Trophoblast cell (in vitro differentiated cells and primary cell): Measurements from ENCODE around the gene BRAF. TPM values are rescaled to one million over a fixed set of nuclear protein-coding genes. Genes with fewer than 3 reads are reported as not detected.
A peak's percentile ranks its signal among the peaks of the same experiment; 100 is the strongest.

Experiments
- DNase-seq, 2 donors: peaks; one replicate each; pipeline ENCODE4 v3.0.0-alpha.2; 2016
- H2AFZ ChIP-seq: 2 replicates; pipeline ENCODE4 v1.6.1; 2013; ENCODE audit warnings: low read length, moderate library complexity, mild to moderate bottlenecking; ENCODE audit not compliant: insufficient read depth, poor library complexity
- H2AK5ac ChIP-seq: 2 replicates; pipeline ENCODE4 v1.6.1; 2013; ENCODE audit warnings: mild to moderate bottlenecking, low read length
- H2BK120ac ChIP-seq: 2 replicates; pipeline ENCODE4 v1.6.1; 2013; ENCODE audit warnings: low read length, mild to moderate bottlenecking, moderate library complexity; ENCODE audit not compliant: insufficient read depth, poor library complexity
- H2BK12ac ChIP-seq: 2 replicates; pipeline ENCODE4 v1.6.1; 2013; ENCODE audit warnings: mild to moderate bottlenecking, low read length, moderate library complexity
- H2BK5ac ChIP-seq: 2 replicates; pipeline ENCODE4 v1.6.1; 2013; ENCODE audit warnings: low read length, low read depth, moderate library complexity, mild to moderate bottlenecking; ENCODE audit not compliant: poor library complexity
- H3K14ac ChIP-seq: 2 replicates; pipeline ENCODE4 v1.6.1; 2013; ENCODE audit warnings: mild to moderate bottlenecking, low read length
- H3K18ac ChIP-seq: 2 replicates; pipeline ENCODE4 v1.6.1; 2013; ENCODE audit warnings: mild to moderate bottlenecking, low read length
- H3K23ac ChIP-seq: 2 replicates; pipeline ENCODE4 v1.6.1; 2013; ENCODE audit warnings: low read length
- H3K27ac ChIP-seq: 2 replicates; pipeline ENCODE4 v1.5.1; 2013; ENCODE audit warnings: low read depth, mild to moderate bottlenecking, inconsistent platforms, low read length, moderate library complexity
- H3K27me3 ChIP-seq: 2 replicates; pipeline ENCODE4 v1.6.1; 2013; ENCODE audit warnings: inconsistent platforms, mild to moderate bottlenecking, low read length, moderate library complexity; ENCODE audit not compliant: insufficient read depth
- H3K36me3 ChIP-seq, 2 experiments: 1 replicate in 1 of 2; 2 replicates in 1 of 2; pipeline ENCODE4 v1.6.1; 2013; ENCODE audit warnings: low read length in 2 of 2, mild to moderate bottlenecking in 2 of 2, moderate library complexity in 1 of 2; ENCODE audit not compliant: insufficient read depth in 2 of 2, control insufficient read depth in 1 of 2
- H3K4ac ChIP-seq: 2 replicates; pipeline ENCODE4 v1.6.1; 2013; ENCODE audit warnings: low read depth, mild to moderate bottlenecking, low read length, moderate library complexity
- H3K4me1 ChIP-seq, 2 experiments: 1 replicate in 1 of 2; 2 replicates in 1 of 2; pipeline ENCODE4 v1.6.1; 2013; ENCODE audit warnings: low read length in 2 of 2, mild to moderate bottlenecking in 2 of 2, moderate library complexity in 1 of 2; ENCODE audit not compliant: insufficient read depth in 2 of 2, control insufficient read depth in 1 of 2
- H3K4me2 ChIP-seq: 2 replicates; pipeline ENCODE4 v1.6.1; 2013; ENCODE audit warnings: inconsistent platforms, mild to moderate bottlenecking, low read length, moderate library complexity
- H3K4me3 ChIP-seq: 2 replicates; pipeline ENCODE4 v1.5.1; 2013; ENCODE audit warnings: mild to moderate bottlenecking, low read depth, low read length, inconsistent platforms
- H3K79me1 ChIP-seq: one replicate; pipeline ENCODE4 v1.6.1; 2013; ENCODE audit warnings: low read length
- H3K79me2 ChIP-seq: 2 replicates; pipeline ENCODE4 v1.6.1; 2013; ENCODE audit warnings: low read length, mild to moderate bottlenecking; ENCODE audit not compliant: control insufficient read depth, insufficient read depth, poor library complexity
- H3K9ac ChIP-seq: 2 replicates; pipeline ENCODE4 v1.6.1; 2013; ENCODE audit warnings: mild to moderate bottlenecking, low read length
- H3K9me3 ChIP-seq: 2 replicates; pipeline ENCODE4 v1.6.1; 2013; ENCODE audit warnings: low read depth, mild to moderate bottlenecking, control low read depth, inconsistent platforms, low read length; ENCODE audit not compliant: insufficient read depth
- H4K12ac ChIP-seq: 2 replicates; pipeline ENCODE4 v1.6.1; 2013; ENCODE audit warnings: low read depth, mild to moderate bottlenecking, low read length, moderate library complexity
- H4K8ac ChIP-seq: 2 replicates; pipeline ENCODE4 v1.6.1; 2013; ENCODE audit warnings: low read depth, mild to moderate bottlenecking, low read length, moderate library complexity
- H4K91ac ChIP-seq: one replicate; pipeline ENCODE4 v1.6.1; 2013; ENCODE audit warnings: low read depth, mild to moderate bottlenecking, low read length, moderate library complexity
- WGBS: extraction: QIAGEN DNeasy Blood & Tissue Kit; methylation state at CpG from one replicate; pipeline ENCODE4 v1.1.7; 2013; ENCODE audit warnings: missing lambda C conversion rate; ENCODE audit not compliant: insufficient read length, insufficient coverage; ENCODE audit errors: extremely low coverage; 5-methylcytosine and 5-hydroxymethylcytosine counted together
- polyA plus RNA-seq: library from polyadenylated mRNA; stranded (reverse); fragments of 200-250 nt; gene quantifications from 2 replicates; pipeline ENCODE4 v1.2.3, GENCODE V29; 2013

BRAF gene
- polyA plus RNA-seq = 21.6 and 21.9 TPM in 2 replicates

DNA sequence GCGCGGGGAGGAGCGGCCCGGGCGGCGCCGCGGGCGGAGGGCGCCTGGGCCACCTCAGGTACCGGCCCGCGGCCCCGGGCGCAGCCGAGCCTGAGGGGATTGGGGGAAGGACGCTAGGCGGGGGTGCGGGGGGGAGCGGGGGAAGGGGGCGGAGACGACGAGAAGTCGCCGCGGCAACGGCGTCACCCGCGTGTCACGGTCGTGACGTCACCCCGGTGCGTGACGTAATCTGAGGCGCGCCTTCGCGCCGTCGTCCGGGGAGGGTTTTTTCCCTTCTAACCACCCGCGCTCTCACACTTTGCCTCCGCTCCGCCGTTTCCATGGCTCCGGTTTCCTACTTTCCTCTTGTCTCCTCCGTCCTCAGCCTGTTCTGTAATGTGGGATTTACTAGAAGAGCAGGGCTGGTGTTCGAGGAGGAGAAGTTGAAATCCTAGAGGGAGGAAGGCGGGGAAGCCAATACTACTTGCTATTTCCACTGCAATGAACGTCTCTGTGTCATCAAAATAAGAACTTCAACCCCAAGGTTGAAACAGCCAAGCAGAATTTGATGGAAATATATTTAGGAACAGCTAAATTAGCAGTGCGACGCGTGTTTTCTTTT, at the start of gene BRAF:
Gene BRAF (minus strand): TSS at position 109 of the 601 bp plus-strand sequence. CDS start 226 bp downstream, outside the sequence.
- Histone ChIP-seq H3K9ac (peak within 1 kb of the TSS; percentile 95), H3K23ac (no peak within 1 kb of the TSS), H3K14ac (peak within 1 kb of the TSS; percentile 99), H4K12ac (peak within 1 kb of the TSS; percentile 92), H2BK12ac (peak within 1 kb of the TSS; percentile 67), H3K4ac (peak within 1 kb of the TSS; percentile 90), H4K91ac (peak within 1 kb of the TSS; percentile 94), H2AK5ac (peak within 1 kb of the TSS; percentile 93), H3K18ac (peak within 1 kb of the TSS; percentile 98), H3K4me2 (peak within 1 kb of the TSS; percentile 97), H3K79me2 (peaks cover 5% of the 10 kb centered on the region), H3K36me3 (no peaks in the 10 kb centered on the region), H3K4me1 (peaks cover 2 to 8% of the 10 kb centered on the region in 2 experiments), H3K27ac (peak within 1 kb of the TSS; percentile 90), H3K9me3 (no peaks in the 10 kb centered on the region), H2BK5ac (peak within 1 kb of the TSS; percentile 93), H2BK120ac (peak within 1 kb of the TSS; percentile 89), H3K27me3 (no peaks in the 10 kb centered on the region), H3K4me3 (peak within 1 kb of the TSS; percentile 81), H3K79me1 (peaks cover 8% of the 10 kb centered on the region), H2AFZ (peak within 1 kb of the TSS; percentile 100), H4K8ac (peak within 1 kb of the TSS; percentile 99)
- WGBS = no CpG with 5 or more reads among the region's 56 CpGs
- peak; percentile 90 to 99 for DNase-seq

GRCh38 chr7:140972876-140973829, 48.4 kb upstream of the BRAF start:
- Histone ChIP-seq H3K27me3 (no peaks in the 10 kb centered on the region), H3K79me2 (no peaks in the 10 kb centered on the region), H4K12ac (no peak overlapping the region), H3K9ac (no peak overlapping the region), H3K23ac (no peak overlapping the region), H4K91ac (no peak overlapping the region), H3K4me3 (no peak overlapping the region), H3K18ac (no peak overlapping the region), H2BK120ac (peak overlapping the region; percentile 80), H2AFZ (no peak overlapping the region), H2BK5ac (peak overlapping the region; percentile 63), H3K79me1 (no peaks in the 10 kb centered on the region), H3K4me2 (no peak overlapping the region), H3K9me3 (no peaks in the 10 kb centered on the region), H2BK12ac (no peak overlapping the region), H2AK5ac (no peak overlapping the region), H4K8ac (peak overlapping the region; percentile 54), H3K4me1 (peaks cover 2 to 3% of the 10 kb centered on the region in 2 experiments), H3K36me3 (no peaks in the 10 kb centered on the region), H3K14ac (no peak overlapping the region), H3K27ac (peak overlapping the region; percentile 12), H3K4ac (no peak overlapping the region)
- no CpG with 5 or more reads among the region's 9 CpGs for WGBS
- no peak for DNase-seq

- H3K4ac ChIP-seq = no peak overlapping the region
- H3K18ac ChIP-seq = no peak overlapping the region
- peak overlapping the region; percentile 24 for H4K91ac ChIP-seq
- H2BK5ac ChIP-seq = no peak overlapping the region
- no peak overlapping the region for H3K4me3 ChIP-seq
- no CpG with 5 or more reads among the region's 2 CpGs for WGBS
- no peak overlapping the region for H3K27ac ChIP-seq
- H2BK12ac ChIP-seq = no peak overlapping the region
- no peak overlapping the region for H3K9ac ChIP-seq
- no peak overlapping the region for H2AFZ ChIP-seq
- peaks cover 2 to 3% of the 10 kb centered on the region in 2 experiments for H3K4me1 ChIP-seq
- H2AK5ac ChIP-seq = no peak overlapping the region
- H3K27me3 ChIP-seq = no peaks in the 10 kb centered on the region
- H3K4me2 ChIP-seq = no peak overlapping the region
- no peak overlapping the region for H3K23ac ChIP-seq
- DNase-seq = no peak
- no peaks in the 10 kb centered on the region for H3K36me3 ChIP-seq
- H3K9me3 ChIP-seq = no peaks in the 10 kb centered on the region
- H3K14ac ChIP-seq = no peak overlapping the region
- peak overlapping the region; percentile 43 for H2BK120ac ChIP-seq
- no peaks in the 10 kb centered on the region for H3K79me2 ChIP-seq
- H4K12ac ChIP-seq = no peak overlapping the region
- H4K8ac ChIP-seq = no peak overlapping the region
- H3K79me1 ChIP-seq = no peaks in the 10 kb centered on the region
Observed at GRCh38 chr7:140972344-140972743, 47.6 kb upstream of the BRAF start.

- H2AK5ac ChIP-seq = no peak overlapping the region
- no peak overlapping the region for H2BK5ac ChIP-seq
- H3K27me3 ChIP-seq = no peaks in the 10 kb centered on the region
- H4K91ac ChIP-seq = no peak overlapping the region
- no peak overlapping the region for H3K27ac ChIP-seq
- no peak overlapping the region for H4K12ac ChIP-seq
- H3K4me1 ChIP-seq = no peaks in the 10 kb centered on the region
- H2BK120ac ChIP-seq = no peak overlapping the region
- no peaks in the 10 kb centered on the region for H3K9me3 ChIP-seq
- DNase-seq = no peak
- no peak overlapping the region for H3K9ac ChIP-seq
- no peak overlapping the region for H3K18ac ChIP-seq
- no peak overlapping the region for H3K4me2 ChIP-seq
- H2BK12ac ChIP-seq = no peak overlapping the region
- no peak overlapping the region for H3K4me3 ChIP-seq
- H3K36me3 ChIP-seq = no peaks in the 10 kb centered on the region
- WGBS = no CpG with 5 or more reads among the region's 2 CpGs
- H3K4ac ChIP-seq = no peak overlapping the region
- H3K23ac ChIP-seq = no peak overlapping the region
- H3K14ac ChIP-seq = no peak overlapping the region
- H3K79me2 ChIP-seq = no peaks in the 10 kb centered on the region
- H3K79me1 ChIP-seq = no peaks in the 10 kb centered on the region
- peak overlapping the region; percentile 20 for H4K8ac ChIP-seq
- H2AFZ ChIP-seq = no peak overlapping the region
Observed at GRCh38 chr7:140967438-140967837, 42.7 kb upstream of the BRAF start.
